ENCODE data around the gene TNFRSF1B.

TNFRSF1B gene

GRCh38 chr1:12185918-12186678 is 19.3 kb downstream of the TNFRSF1B start:
- Histone ChIP-seq H3K9ac (ENCODE audit: insufficient read length) (no peak overlapping the region), H3K27ac (no peak overlapping the region), H3K4me3 (no peak overlapping the region), H3K36me3 (ENCODE audit: insufficient read depth, low read length) (no peaks in the 10 kb centered on the region), H3K9me3 (ENCODE audit: low read depth, low read length) (no peaks in the 10 kb centered on the region)
- DNase-seq (ENCODE audit: low read depth, low spot score), result no peak
- no peak for TF ChIP-seq FOXP2 (optimal IDR thresholded peaks at IDR 0.05; ENCODE audit: control extremely low read depth, extremely low read length, insufficient read depth)
- TF ChIP-seq POLR2AphosphoS5 (IDR thresholded peaks at IDR 0.05; ENCODE audit: borderline replicate concordance, low read depth, low read length), result no peak
- TF ChIP-seq EZH2 (IDR thresholded peaks at IDR 0.05), result no peak

- DNase-seq (ENCODE audit: low read depth, low spot score), result no peak
Measured at GRCh38 chr1:12186679-12186985, 19.8 kb downstream of the TNFRSF1B start.

GRCh38 chr1:12188115-12188514 is 21.3 kb downstream of the TNFRSF1B start:
- H3K9me3 ChIP-seq (ENCODE audit: low read depth, low read length), result no peaks in the 10 kb centered on the region
- H3K36me3 ChIP-seq (ENCODE audit: insufficient read depth, low read length), result no peaks in the 10 kb centered on the region
- DNase-seq (ENCODE audit: low read depth, low spot score), result no peak
- no peak overlapping the region for H3K27ac ChIP-seq
- no peak overlapping the region for H3K9ac ChIP-seq (ENCODE audit: insufficient read length)
- no peak for TF ChIP-seq POLR2AphosphoS5 (IDR thresholded peaks at IDR 0.05; ENCODE audit: borderline replicate concordance, low read depth, low read length)
- H3K4me3 ChIP-seq, result no peak overlapping the region

More at GRCh38 chr1:12186679-12186985, 19.8 kb downstream of the TNFRSF1B start:
- H3K27ac ChIP-seq, result no peak overlapping the region
- H3K4me3 ChIP-seq, result no peak overlapping the region
- no peaks in the 10 kb centered on the region for H3K9me3 ChIP-seq (ENCODE audit: low read depth, low read length)
- H3K36me3 ChIP-seq (ENCODE audit: insufficient read depth, low read length), result no peaks in the 10 kb centered on the region
- no peak overlapping the region for H3K9ac ChIP-seq (ENCODE audit: insufficient read length)
- TF ChIP-seq EZH2 (IDR thresholded peaks at IDR 0.05), result no peak
- TF ChIP-seq POLR2AphosphoS5 (IDR thresholded peaks at IDR 0.05; ENCODE audit: borderline replicate concordance, low read depth, low read length), result no peak
- no peak for TF ChIP-seq FOXP2 (optimal IDR thresholded peaks at IDR 0.05; ENCODE audit: control extremely low read depth, extremely low read length, insufficient read depth)

- Histone ChIP-seq H3K9me3 (ENCODE audit: low read depth, low read length) (no peaks in the 10 kb centered on the region), H3K36me3 (ENCODE audit: insufficient read depth, low read length) (no peaks in the 10 kb centered on the region), H3K4me3 (no peak overlapping the region), H3K27ac (no peak overlapping the region), H3K9ac (ENCODE audit: insufficient read length) (no peak overlapping the region)
- no peak for TF ChIP-seq FOXP2 (optimal IDR thresholded peaks at IDR 0.05; ENCODE audit: control extremely low read depth, extremely low read length, insufficient read depth)
- TF ChIP-seq EZH2 (IDR thresholded peaks at IDR 0.05), result no peak
- TF ChIP-seq POLR2AphosphoS5 (IDR thresholded peaks at IDR 0.05; ENCODE audit: borderline replicate concordance, low read depth, low read length), result no peak
- DNase-seq (ENCODE audit: low read depth, low spot score), result no peak
Measured at GRCh38 chr1:12188657-12189327, 22.0 kb downstream of the TNFRSF1B start.

GRCh38 chr1:12189328-12189682 is 22.5 kb downstream of the TNFRSF1B start:
- Histone ChIP-seq H3K9ac (ENCODE audit: insufficient read length) (no peak overlapping the region), H3K36me3 (ENCODE audit: insufficient read depth, low read length) (no peaks in the 10 kb centered on the region), H3K4me3 (no peak overlapping the region), H3K9me3 (ENCODE audit: low read depth, low read length) (no peaks in the 10 kb centered on the region), H3K27ac (no peak overlapping the region)
- no peak for TF ChIP-seq FOXP2 (optimal IDR thresholded peaks at IDR 0.05; ENCODE audit: control extremely low read depth, extremely low read length, insufficient read depth)
- no peak for TF ChIP-seq EZH2 (IDR thresholded peaks at IDR 0.05)
- no peak for TF ChIP-seq POLR2AphosphoS5 (IDR thresholded peaks at IDR 0.05; ENCODE audit: borderline replicate concordance, low read depth, low read length)
- DNase-seq (ENCODE audit: low read depth, low spot score), result no peak

- no peak for TF ChIP-seq POLR2AphosphoS5 (IDR thresholded peaks at IDR 0.05; ENCODE audit: borderline replicate concordance, low read depth, low read length)
- no peak for TF ChIP-seq FOXP2 (optimal IDR thresholded peaks at IDR 0.05; ENCODE audit: control extremely low read depth, extremely low read length, insufficient read depth)
- TF ChIP-seq EZH2 (IDR thresholded peaks at IDR 0.05), result no peak
- no peak overlapping the region for H3K9ac ChIP-seq (ENCODE audit: insufficient read length)
- no peaks in the 10 kb centered on the region for H3K9me3 ChIP-seq (ENCODE audit: low read depth, low read length)
- no peak overlapping the region for H3K27ac ChIP-seq
- no peak overlapping the region for H3K4me3 ChIP-seq
- H3K36me3 ChIP-seq (ENCODE audit: insufficient read depth, low read length), result no peaks in the 10 kb centered on the region
- no peak for DNase-seq (ENCODE audit: low read depth, low spot score)
Measured at GRCh38 chr1:12191242-12192032, 24.6 kb downstream of the TNFRSF1B start.

- Histone ChIP-seq H3K9me3 (ENCODE audit: low read depth, low read length) (no peaks in the 10 kb centered on the region), H3K36me3 (ENCODE audit: insufficient read depth, low read length) (no peaks in the 10 kb centered on the region), H3K4me3 (no peak overlapping the region), H3K27ac (no peak overlapping the region), H3K9ac (ENCODE audit: insufficient read length) (no peak overlapping the region)
- TF ChIP-seq EZH2 (IDR thresholded peaks at IDR 0.05) (no peak), POLR2AphosphoS5 (IDR thresholded peaks at IDR 0.05; ENCODE audit: borderline replicate concordance, low read depth, low read length) (no peak), FOXP2 (optimal IDR thresholded peaks at IDR 0.05; ENCODE audit: control extremely low read depth, extremely low read length, insufficient read depth) (no peak)
- DNase-seq (ENCODE audit: low read depth, low spot score), result no peak
Measured at GRCh38 chr1:12194666-12195216, 27.9 kb downstream of the TNFRSF1B start.

GRCh38 chr1:12195416-12195815 is 28.6 kb downstream of the TNFRSF1B start:
- Histone ChIP-seq H3K9me3 (ENCODE audit: low read depth, low read length) (no peaks in the 10 kb centered on the region), H3K36me3 (ENCODE audit: insufficient read depth, low read length) (no peaks in the 10 kb centered on the region), H3K9ac (ENCODE audit: insufficient read length) (no peak overlapping the region), H3K27ac (no peak overlapping the region), H3K4me3 (no peak overlapping the region)
- no peak for DNase-seq (ENCODE audit: low read depth, low spot score)
- TF ChIP-seq EZH2 (IDR thresholded peaks at IDR 0.05) (no peak), FOXP2 (optimal IDR thresholded peaks at IDR 0.05; ENCODE audit: control extremely low read depth, extremely low read length, insufficient read depth) (no peak), POLR2AphosphoS5 (IDR thresholded peaks at IDR 0.05; ENCODE audit: borderline replicate concordance, low read depth, low read length) (no peak)
